ENCODE results near the gene C1QA. TPM values are rescaled to one million over a fixed set of nuclear protein-coding genes. Genes with fewer than 3 reads are reported as not detected.
A peak's percentile ranks its signal among the peaks of the same experiment; 100 is the strongest.

The C1QA gene
- total RNA-seq, 4 donors from 2014 or later, result 22.6 to 453 (median 190) TPM

GRCh38 chr1:22637907-22638445, 1.5 kb downstream of the C1QA start:
- H3K4me1 ChIP-seq, result peaks cover 0 to 10% (median 0%) of the 10 kb centered on the region in 3 donors
- no peaks in the 10 kb centered on the region for H3K36me3 ChIP-seq
- peak overlapping the region in 1 of 2 donors; percentile 38 for H3K4me3 ChIP-seq
- H3K9me3 ChIP-seq, result no peaks in the 10 kb centered on the region
- ATAC-seq, result no peak
- peaks cover 85% of the 10 kb centered on the region for H3K27me3 ChIP-seq
- WGBS, 2 donors (ENCODE audit: low coverage in 1 of 2), result 83% methylated on average over 1 of the region's 3 CpGs; no CpG with 5 or more reads in 1 of the 2 donors
- H3K27ac ChIP-seq, result peak overlapping the region in 1 of 4 donors; percentile 19
- no peak for TF ChIP-seq POLR2A (IDR thresholded peaks at IDR 0.05)
- TF ChIP-seq CTCF (IDR thresholded peaks at IDR 0.05), result no peak
- no peak for TF ChIP-seq POLR2AphosphoS5 (IDR thresholded peaks at IDR 0.05)
- TF ChIP-seq EP300 (IDR thresholded peaks at IDR 0.05), result no peak

GRCh38 chr1:22638476-22639234, 2.2 kb downstream of the C1QA start:
- WGBS, 2 donors (ENCODE audit: low coverage in 1 of 2), result 60 to 83% methylated on average over 2 of the region's 23 CpGs
- peak overlapping the region in 1 of 2 donors; percentile 38 for H3K4me3 ChIP-seq

GRCh38 chr1:22639286-22639685, 2.9 kb downstream of the C1QA start:
- no peak for ATAC-seq
- Histone ChIP-seq H3K36me3 (no peaks in the 10 kb centered on the region), H3K4me3 (peak overlapping the region in 1 of 2 donors; percentile 38), H3K9me3 (no peaks in the 10 kb centered on the region), H3K27ac (no peak overlapping the region), H3K4me1 (peaks cover 0 to 10% (median 0%) of the 10 kb centered on the region in 3 donors), H3K27me3 (peaks cover 88% of the 10 kb centered on the region)
- WGBS, 2 donors (ENCODE audit: low coverage in 1 of 2), result 18 to 70% methylated on average over 4 of the region's 8 CpGs
- TF ChIP-seq POLR2A (IDR thresholded peaks at IDR 0.05) (no peak), CTCF (IDR thresholded peaks at IDR 0.05) (no peak), EP300 (IDR thresholded peaks at IDR 0.05) (no peak), POLR2AphosphoS5 (IDR thresholded peaks at IDR 0.05) (no peak)

More at GRCh38 chr1:22638476-22639234, 2.2 kb downstream of the C1QA start:
- TF ChIP-seq CTCF (IDR thresholded peaks at IDR 0.05) (no peak), POLR2AphosphoS5 (IDR thresholded peaks at IDR 0.05) (no peak), EP300 (IDR thresholded peaks at IDR 0.05) (no peak), POLR2A (IDR thresholded peaks at IDR 0.05) (no peak)
- Histone ChIP-seq H3K27ac (no peak overlapping the region), H3K9me3 (no peaks in the 10 kb centered on the region), H3K36me3 (no peaks in the 10 kb centered on the region), H3K4me1 (peaks cover 0 to 10% (median 0%) of the 10 kb centered on the region in 3 donors), H3K27me3 (peaks cover 88% of the 10 kb centered on the region)
- ATAC-seq, result no peak

GRCh38 chr1:22641247-22641646, 4.8 kb downstream of the C1QA start:
- no peaks in the 10 kb centered on the region for H3K9me3 ChIP-seq
- 68 to 90% methylated on average over 2 to 5 of the region's 8 CpGs for WGBS, 2 donors (ENCODE audit: low coverage in 1 of 2)
- H3K36me3 ChIP-seq, result no peaks in the 10 kb centered on the region
- peaks cover 0 to 10% (median 0%) of the 10 kb centered on the region in 3 donors for H3K4me1 ChIP-seq
- TF ChIP-seq CTCF (IDR thresholded peaks at IDR 0.05), result no peak
- H3K4me3 ChIP-seq, result no peak overlapping the region
- H3K27ac ChIP-seq, result no peak overlapping the region
- peaks cover 76% of the 10 kb centered on the region for H3K27me3 ChIP-seq
- no peak for ATAC-seq
